Adipocyte (in vitro differentiated cells): ENCODE data around the gene TUBA3E.
"Not testable (repeated sequence)": the region's sequence is repeated elsewhere in the genome, so short reads cannot be mapped to it uniquely, and the experiment has no call there.

Experiments
- DNase-seq: peaks from one replicate; pipeline ENCODE4 v3.0.0-alpha.2; 2015; ENCODE audit warnings: low read depth
- H3K27me3 ChIP-seq: replicated peaks from 2 replicates; pipeline ENCODE4 v1.7.0; 2013; ENCODE audit warnings: mild to moderate bottlenecking, low read length, moderate library complexity; ENCODE audit not compliant: control insufficient read depth, insufficient read depth
- H3K36me3 ChIP-seq: 2 replicates; pipeline ENCODE4 v1.7.0; 2013; ENCODE audit warnings: low read length, mild to moderate bottlenecking, moderate library complexity; ENCODE audit not compliant: control insufficient read depth, insufficient read depth, severe bottlenecking
- H3K4me1 ChIP-seq: 2 replicates; pipeline ENCODE4 v1.7.0; 2013; ENCODE audit warnings: mild to moderate bottlenecking, low read length, moderate library complexity; ENCODE audit not compliant: control insufficient read depth, insufficient read depth
- H3K4me3 ChIP-seq: 2 replicates; pipeline ENCODE4 v1.7.0; 2013; ENCODE audit warnings: mild to moderate bottlenecking, low read length, moderate library complexity
- H3K9ac ChIP-seq: 2 replicates; pipeline ENCODE4 v1.7.0; 2013; ENCODE audit warnings: mild to moderate bottlenecking, low read length, moderate library complexity
- H3K9me3 ChIP-seq: 2 replicates; pipeline ENCODE4 v1.7.0; 2013; ENCODE audit warnings: mild to moderate bottlenecking, low read length, moderate library complexity; ENCODE audit not compliant: control insufficient read depth

The TUBA3E gene

DNA sequence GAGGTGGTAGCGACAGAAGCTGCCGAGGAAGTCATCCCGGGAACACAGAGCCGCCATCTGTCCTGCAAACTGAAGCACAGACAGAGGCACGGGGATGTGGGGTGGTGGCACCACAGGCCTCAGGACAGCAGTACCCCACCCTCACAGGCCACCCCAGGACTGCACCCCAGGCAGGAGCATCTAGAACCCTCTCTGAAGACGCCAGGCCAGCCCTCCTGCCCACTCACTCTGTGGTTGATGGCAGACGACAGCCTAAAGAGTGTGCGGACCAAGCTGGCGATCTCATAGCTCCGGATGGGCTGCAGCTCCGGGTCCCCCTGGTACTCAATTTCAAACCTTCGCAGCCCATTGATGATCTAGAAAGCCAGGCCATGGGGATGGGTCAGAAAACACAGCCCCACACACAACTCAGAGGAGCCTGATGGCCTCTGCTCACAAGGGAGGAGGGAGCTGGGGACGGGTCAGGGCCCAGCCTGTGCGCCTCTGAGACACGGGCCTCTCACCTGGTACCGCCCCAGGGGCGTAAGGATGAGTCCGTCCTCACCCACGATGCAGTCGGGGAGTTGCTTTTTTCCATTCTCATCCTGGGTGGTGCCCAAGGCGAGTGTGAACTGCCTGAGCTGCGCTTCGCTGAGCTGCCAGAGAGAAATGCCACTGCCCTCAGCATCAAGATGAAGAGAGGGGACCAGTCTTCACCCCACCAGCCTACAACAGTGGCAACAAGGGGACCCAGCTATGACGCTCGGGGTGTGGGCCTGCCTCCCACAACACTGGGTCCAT is 45.2 kb downstream of the TUBA3E start:
- H3K4me3 ChIP-seq, result no peak overlapping the region
- no peak overlapping the region for H3K9ac ChIP-seq
- no peaks in the 10 kb centered on the region for H3K27me3 ChIP-seq
- peaks cover 16% of the 10 kb centered on the region for H3K36me3 ChIP-seq
- no peak for DNase-seq
- no peaks in the 10 kb centered on the region for H3K4me1 ChIP-seq
- no peaks in the 10 kb centered on the region for H3K9me3 ChIP-seq

DNA sequence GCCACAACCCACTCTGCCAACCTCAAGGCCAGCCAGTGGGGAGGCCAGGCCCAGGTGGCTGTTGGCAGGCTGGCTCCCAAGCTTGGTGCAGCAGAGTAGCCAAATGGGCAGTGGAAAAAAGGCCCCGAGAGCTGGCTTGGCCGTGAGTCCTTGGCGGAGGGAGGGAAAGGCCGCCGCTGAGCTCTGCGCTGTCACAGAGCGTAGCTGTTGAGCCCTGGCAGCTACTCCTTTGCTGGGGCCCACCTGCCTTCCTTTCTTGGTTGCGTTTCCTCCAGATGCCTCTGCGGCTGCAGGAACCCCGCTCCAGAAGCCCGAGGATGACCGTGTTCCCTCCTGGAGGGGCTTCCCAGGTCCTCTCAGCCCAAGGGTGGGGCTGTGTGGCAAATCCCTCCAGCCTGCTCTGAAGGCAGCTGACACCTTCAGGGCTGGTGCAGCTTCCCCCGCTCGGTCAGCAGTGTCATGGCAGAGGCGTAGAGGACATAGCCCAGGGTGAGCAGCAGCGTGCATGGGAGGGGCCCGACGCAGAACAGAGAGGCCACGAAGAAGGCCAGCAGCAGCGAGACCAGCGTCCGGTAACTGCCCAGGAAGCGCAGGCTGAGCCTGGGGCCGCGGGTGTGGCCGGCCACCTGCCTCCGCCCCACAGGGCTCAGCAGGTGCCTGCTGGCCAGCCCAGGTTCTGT is 46.0 kb downstream of the TUBA3E start:
- H3K36me3 ChIP-seq, result peaks cover 16% of the 10 kb centered on the region
- not testable (repeated sequence) for H3K4me3 ChIP-seq, H3K9ac ChIP-seq, H3K9me3 ChIP-seq, DNase-seq, H3K4me1 ChIP-seq, H3K27me3 ChIP-seq

DNA sequence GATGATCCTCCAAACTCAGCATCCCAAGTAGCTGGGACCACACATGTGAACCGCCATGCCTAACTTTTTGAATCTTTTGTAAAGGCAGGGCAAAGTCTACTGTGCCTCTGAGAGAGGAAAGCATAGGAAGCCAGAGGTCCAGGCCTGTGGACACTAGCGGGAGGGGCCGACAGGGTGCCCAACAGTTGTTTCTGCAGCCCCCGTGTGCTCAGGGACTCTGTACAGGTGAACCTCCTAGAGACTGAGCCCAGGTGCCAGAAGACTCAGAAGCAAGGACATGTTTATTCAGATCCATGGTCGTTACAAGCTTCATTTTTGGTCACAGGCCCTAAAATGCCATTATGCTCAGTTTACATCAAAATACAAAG is 47.1 kb downstream of the TUBA3E start:
- not testable (repeated sequence) for H3K4me3 ChIP-seq, H3K4me1 ChIP-seq, DNase-seq, H3K27me3 ChIP-seq, H3K9me3 ChIP-seq, H3K9ac ChIP-seq
- H3K36me3 ChIP-seq, result peaks cover 16% of the 10 kb centered on the region

DNA sequence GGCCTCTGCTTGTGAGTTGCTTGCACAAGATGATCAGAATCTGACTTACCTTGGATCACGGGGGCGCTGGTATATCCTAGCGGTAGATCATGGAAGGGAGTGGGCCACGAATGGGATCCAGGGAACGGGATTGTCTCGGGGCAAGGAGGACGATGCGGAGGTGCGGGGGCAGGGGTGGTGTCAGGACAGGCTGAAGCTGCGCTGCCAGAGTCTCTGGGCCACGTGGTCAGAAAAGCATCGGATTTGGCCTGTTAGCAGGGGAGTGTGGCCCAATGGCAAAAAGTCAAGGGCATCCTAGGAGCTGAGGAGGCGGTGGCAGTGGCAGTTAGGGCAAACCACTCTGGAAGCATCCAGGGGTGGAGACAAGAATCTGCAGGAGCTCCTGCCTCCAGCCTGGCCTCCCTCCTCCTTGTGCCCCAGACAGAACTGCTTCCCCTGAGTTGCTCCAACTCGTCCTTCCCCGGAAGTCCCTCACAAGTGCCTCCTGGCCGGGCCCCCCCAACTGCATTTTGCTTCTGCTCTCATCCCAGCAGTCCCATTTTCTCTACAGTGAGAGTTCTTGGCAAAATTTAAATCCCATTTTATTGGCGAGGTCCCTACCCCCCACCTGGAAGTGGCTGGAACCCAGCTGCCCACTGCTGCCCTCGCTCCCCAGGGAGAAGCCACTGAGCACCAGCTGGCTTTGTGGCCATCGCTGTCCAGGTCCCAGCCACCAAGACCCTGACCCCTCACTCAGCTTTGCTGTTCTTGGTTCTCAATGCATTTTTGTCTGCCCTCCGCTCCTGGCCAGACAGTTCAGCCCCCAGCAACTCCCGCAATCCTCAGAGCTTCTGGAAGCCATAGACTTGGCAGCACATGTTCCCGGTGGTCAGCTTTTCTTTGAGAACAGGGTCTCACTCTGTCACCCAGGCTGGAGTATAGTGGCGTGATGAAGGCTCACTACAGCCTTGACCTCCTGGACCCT is 47.8 kb downstream of the TUBA3E start:
- no peak overlapping the region for H3K9ac ChIP-seq

DNA sequence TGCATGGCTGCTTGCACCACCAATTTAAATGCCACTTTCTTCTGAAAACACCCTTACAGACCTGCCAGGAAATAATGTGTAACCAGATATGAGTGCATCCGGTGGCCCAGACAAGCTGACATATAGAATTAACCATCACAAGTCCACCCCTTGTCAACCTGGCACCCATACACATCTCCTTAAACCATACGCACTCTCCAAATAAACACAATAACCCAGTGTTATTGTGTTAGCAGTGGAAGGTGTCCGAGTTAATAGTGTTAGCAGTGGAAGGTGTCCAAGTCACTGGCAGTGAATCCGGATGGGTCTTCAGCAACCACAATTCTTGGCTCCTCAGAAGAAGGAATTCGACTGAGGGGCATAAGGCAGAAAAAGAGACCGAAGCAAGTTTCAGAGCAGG is 49.7 kb downstream of the TUBA3E start:
- not testable (repeated sequence) for H3K27me3 ChIP-seq, H3K4me1 ChIP-seq, DNase-seq, H3K9ac ChIP-seq, H3K4me3 ChIP-seq, H3K9me3 ChIP-seq
- H3K36me3 ChIP-seq, result peaks cover 12% of the 10 kb centered on the region

More for the DNA sequence above, 47.8 kb downstream of the TUBA3E start:
- Histone ChIP-seq H3K27me3 (no peaks in the 10 kb centered on the region), H3K4me3 (no peak overlapping the region), H3K9me3 (no peaks in the 10 kb centered on the region), H3K4me1 (no peaks in the 10 kb centered on the region), H3K36me3 (peaks cover 16% of the 10 kb centered on the region)
- no peak for DNase-seq

DNA sequence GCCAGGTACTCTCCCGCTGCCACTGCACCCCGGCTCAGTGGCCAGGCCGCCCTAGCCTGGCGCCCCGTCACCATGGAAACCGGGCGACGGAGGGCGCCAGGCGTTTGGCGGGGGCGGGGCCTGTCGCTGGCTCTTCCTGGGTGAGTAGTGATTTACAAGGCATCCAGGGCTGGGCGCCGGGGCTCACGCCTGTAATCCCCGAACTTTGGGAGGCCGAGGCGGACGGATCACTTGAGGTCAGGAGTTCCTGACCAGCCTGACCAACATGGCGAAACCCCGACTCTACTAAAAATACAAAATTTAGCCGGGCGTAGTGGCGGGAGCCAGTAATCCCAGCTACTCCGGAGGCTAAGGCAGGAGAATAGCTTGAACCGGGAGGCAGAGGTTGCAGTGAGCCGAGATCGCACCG is 53.2 kb downstream of the TUBA3E start, which contains the start of gene CCDC74B:
Gene CCDC74B, minus strand, starts transcription at position 107 of the 409 bp plus-strand sequence. CDS start 116 bp downstream, outside the sequence.
- DNase-seq, result peak; percentile 63
- not testable (repeated sequence) for H3K27me3 ChIP-seq, H3K9ac ChIP-seq, H3K4me1 ChIP-seq, H3K9me3 ChIP-seq, H3K36me3 ChIP-seq
- peak within 1 kb of the TSS; percentile 58 for H3K4me3 ChIP-seq

DNA sequence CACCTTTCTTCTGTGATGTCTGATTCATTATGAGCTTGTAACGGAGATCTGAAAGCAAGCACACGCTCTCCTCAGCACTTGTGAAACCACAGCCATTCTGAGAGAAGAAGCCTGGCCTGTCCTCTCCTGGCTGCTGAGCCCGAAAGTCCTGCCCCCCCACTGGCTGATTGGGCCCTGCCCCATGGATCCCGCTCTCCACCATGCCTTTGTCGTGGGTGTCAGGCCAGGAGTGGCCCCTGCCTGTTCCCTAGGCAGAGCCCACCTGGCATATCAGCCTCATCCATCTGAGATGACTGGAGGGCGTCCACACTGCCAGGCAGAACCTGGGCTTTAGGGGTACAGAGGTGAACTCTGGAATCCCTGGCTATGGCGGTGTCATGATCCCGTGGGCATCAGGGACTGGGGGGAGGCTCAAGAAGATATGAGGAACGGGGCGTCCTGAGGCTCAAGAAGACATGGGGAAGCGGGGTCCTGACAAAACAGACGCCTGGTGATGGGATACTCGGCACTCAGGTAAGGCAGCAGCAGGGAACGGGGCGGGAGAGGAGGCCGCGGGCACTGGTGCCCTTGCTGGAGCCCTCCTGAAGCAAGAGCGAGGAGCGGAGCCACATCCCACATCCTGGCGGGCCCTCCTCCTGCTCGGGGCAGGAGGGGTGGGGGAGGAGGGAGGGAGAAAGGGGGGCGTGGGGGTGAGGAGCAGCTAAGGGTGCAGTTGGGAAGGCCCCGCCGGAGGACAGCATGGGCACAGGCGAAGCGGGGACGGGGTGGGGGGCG is 54.8 kb downstream of the TUBA3E start:
- H3K4me1 ChIP-seq, H3K9ac ChIP-seq, H3K9me3 ChIP-seq, DNase-seq, H3K4me3 ChIP-seq, H3K27me3 ChIP-seq, H3K36me3 ChIP-seq: not testable (repeated sequence)

DNA sequence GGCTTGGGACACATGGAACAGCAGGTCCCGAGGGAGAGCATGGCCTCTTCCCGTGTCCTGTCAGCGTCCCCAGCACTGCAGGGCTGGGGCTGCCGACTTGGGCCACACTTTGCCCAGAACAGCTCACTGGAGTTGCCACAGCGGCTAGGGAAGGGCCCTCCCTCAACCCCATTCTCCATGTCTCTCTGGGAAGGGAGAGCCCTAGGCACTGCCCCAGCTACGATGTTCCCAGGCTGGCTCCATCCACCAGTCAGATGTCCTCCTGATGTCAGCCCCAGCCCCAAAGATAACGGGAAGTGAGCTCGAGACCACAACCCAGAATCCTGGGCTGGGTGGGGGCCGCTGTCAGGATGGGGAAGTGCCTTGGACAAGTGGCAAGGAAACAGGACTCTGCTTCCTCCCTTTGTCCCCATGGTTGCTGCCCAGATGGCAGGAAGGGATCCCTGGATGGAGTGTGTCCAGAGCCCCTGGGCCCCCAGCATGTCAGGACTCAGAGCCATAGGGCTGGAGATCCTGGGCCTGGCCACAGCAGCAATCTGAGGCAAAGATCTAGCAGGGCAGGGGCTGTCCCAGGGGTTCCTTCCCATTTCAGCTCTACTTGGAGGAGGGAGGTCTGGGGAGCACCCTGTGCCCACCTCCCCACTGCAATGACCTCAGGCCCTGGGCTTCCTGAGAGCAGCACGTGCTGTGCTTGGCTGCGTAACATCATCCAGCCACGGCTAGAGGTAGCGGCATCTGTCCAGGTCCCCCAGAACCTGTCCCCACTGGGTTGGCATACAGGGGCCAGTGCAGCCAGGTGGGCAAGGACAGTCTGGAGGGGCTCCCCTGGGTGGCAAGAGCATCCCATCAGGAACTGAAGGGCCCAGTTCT is 55.6 kb downstream of the TUBA3E start:
- not testable (repeated sequence) for DNase-seq, H3K4me3 ChIP-seq, H3K9ac ChIP-seq, H3K4me1 ChIP-seq, H3K27me3 ChIP-seq, H3K9me3 ChIP-seq, H3K36me3 ChIP-seq
